T-helper 2 cell treated with Interferon-gamma antibody and Interleukin-4, amounts not matched to agents 5 μg/mL and 100 μg/mL, for 36 hours (primary cell): ENCODE measurements around the gene URI1.
"Not testable (repeated sequence)": the region's sequence is repeated elsewhere in the genome, so short reads cannot be mapped to it uniquely, and the experiment has no call there.

Experiments
- DNase-seq: peaks from one replicate; pipeline ENCODE4 v3.0.0; 2021; ENCODE audit warnings: low spot score
- H3K27ac Mint-ChIP-seq: one replicate; pipeline ENCODE4 v1.8.0; 2021; ENCODE audit warnings: mild to moderate bottlenecking, mixed read lengths
- H3K27me3 Mint-ChIP-seq: one replicate; pipeline ENCODE4 v1.8.0; 2021; ENCODE audit warnings: low read depth, mixed read lengths
- H3K36me3 Mint-ChIP-seq: one replicate; pipeline ENCODE4 v1.8.0; 2021; ENCODE audit warnings: low read depth, mixed read lengths
- H3K4me1 Mint-ChIP-seq: one replicate; pipeline ENCODE4 v1.8.0; 2021; ENCODE audit warnings: low read depth, mixed read lengths
- H3K4me3 Mint-ChIP-seq: one replicate; pipeline ENCODE4 v1.8.0; 2022; ENCODE audit warnings: mild to moderate bottlenecking, moderate library complexity, mixed read lengths
- H3K9me3 Mint-ChIP-seq: one replicate; pipeline ENCODE4 v1.8.0; 2021; ENCODE audit warnings: mixed read lengths

Gene URI1, protein sequence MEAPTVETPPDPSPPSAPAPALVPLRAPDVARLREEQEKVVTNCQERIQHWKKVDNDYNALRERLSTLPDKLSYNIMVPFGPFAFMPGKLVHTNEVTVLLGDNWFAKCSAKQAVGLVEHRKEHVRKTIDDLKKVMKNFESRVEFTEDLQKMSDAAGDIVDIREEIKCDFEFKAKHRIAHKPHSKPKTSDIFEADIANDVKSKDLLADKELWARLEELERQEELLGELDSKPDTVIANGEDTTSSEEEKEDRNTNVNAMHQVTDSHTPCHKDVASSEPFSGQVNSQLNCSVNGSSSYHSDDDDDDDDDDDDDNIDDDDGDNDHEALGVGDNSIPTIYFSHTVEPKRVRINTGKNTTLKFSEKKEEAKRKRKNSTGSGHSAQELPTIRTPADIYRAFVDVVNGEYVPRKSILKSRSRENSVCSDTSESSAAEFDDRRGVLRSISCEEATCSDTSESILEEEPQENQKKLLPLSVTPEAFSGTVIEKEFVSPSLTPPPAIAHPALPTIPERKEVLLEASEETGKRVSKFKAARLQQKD

DNA sequence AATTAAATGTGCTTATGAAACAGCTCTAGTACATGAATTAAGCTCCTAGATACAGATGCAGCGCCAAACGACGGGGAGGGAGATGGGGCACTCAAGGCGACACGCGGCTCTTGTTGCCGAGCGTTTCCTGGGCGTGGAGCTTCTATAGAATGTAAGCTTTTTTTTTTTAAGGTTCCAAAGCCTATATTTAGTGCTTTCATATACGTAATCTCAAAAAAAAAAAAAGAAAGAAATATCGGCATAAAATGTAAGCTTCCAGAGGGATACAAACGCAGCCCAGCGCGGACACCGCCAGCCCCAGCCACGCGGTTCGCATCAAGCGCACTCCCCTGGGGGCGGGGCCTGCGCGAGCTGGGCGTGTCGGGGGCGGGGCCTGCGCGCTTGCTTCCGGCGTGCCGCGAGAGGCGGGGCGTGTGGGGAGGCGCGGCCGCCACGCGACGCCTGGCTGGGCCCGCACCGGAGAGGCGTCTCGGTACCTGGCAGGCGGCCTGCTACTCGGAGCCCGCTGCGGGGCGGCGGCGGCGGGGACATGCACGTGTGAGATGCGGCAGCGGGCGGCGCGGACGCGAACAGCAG is at the start of gene URI1:
Gene URI1, plus strand, starts transcription at position 412 of the 576 bp plus-strand sequence. CDS start 309 bp downstream, outside the sequence.
- peaks cover 9% of the 10 kb centered on the region for H3K9me3 Mint-ChIP-seq
- H3K27ac Mint-ChIP-seq, result peak within 1 kb of the TSS; percentile 95
- H3K27me3 Mint-ChIP-seq, result no peaks in the 10 kb centered on the region
- peaks cover 12% of the 10 kb centered on the region for H3K36me3 Mint-ChIP-seq
- peaks cover 32% of the 10 kb centered on the region for H3K4me1 Mint-ChIP-seq
- DNase-seq, result peak; percentile 91
- peak within 1 kb of the TSS; percentile 97 for H3K4me3 Mint-ChIP-seq

DNA sequence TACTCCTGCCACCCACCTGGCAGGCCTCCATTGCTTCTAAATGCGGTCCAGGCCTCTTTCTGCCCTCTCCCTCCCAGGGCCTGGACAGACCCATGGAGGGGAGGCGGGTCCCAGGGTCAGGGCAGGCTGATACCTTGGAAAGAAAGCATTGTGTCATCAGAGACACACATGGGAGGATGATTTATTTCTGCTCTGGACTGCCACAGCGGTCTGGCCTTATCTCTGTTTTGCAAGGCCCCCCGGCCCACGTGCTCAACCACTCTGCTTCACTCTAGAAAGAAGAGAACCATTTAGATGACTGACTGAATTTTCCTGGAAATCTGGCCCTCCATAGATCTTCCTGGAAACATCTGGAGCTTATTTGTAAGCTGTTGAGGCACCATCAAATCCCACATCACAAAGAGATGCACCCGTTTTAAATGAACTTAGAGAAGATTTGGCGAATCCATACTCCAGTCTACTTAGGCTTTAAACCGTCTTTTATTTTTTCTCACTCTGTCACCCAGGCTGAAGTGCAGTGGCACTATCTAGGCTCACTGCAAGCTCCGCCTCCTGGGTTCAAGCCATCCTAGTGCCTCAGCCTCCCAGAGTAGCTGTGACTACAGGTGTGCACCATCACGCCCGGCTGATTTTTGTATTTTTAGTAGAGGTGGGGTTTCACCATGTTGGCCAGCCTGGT is 48.3 kb upstream of the URI1 start:
- Mint-ChIP-seq H3K27me3 (peaks cover 2% of the 10 kb centered on the region), H3K27ac (no peak overlapping the region), H3K36me3 (no peaks in the 10 kb centered on the region), H3K4me1 (no peaks in the 10 kb centered on the region), H3K9me3 (no peaks in the 10 kb centered on the region), H3K4me3 (no peak overlapping the region)
- DNase-seq, result no peak

DNA sequence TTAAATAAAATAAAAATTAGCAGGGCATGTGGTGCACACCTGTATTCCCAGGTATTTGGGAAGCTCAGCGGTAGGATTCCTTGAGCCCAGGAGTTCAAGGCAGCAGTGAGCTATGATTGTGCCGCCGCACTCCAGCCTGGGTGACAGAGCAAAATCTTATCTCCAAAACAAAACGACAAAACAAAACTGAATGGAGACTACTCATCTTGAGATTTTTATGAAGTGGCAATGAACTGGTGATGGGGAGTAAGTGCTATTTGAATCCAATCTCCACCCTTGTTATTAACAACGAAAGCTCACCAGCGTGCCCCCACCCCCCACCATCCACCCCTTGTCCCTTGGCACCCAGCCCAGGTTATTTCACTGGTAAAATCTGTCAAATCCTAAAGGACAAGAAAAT is 45.2 kb upstream of the URI1 start:
- H3K9me3 Mint-ChIP-seq, result no peaks in the 10 kb centered on the region

DNA sequence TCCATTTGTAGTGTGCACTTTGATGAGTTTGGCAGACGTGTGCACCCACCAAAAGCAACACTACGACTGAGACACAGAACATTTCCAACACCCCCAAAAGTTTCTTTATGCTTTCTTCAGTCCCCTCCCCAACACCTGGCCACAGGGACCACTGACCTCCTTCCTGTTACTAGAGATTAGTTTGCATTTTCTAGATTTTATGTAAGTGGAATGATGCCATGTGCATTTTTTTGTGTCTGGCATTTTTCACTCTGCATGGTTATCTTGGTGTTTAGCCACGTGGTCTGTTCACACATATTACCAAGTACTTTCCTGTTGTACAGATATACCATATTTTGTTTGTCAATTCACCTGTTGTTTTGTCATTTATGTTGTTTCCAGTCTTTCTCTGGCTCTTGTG is 44.6 kb upstream of the URI1 start:
- H3K27me3 Mint-ChIP-seq, result peaks cover 2% of the 10 kb centered on the region
- H3K4me1 Mint-ChIP-seq, result no peaks in the 10 kb centered on the region
- no peak overlapping the region for H3K27ac Mint-ChIP-seq
- H3K9me3 Mint-ChIP-seq, result no peaks in the 10 kb centered on the region
- no peaks in the 10 kb centered on the region for H3K36me3 Mint-ChIP-seq
- DNase-seq, result no peak
- H3K4me3 Mint-ChIP-seq, result no peak overlapping the region

More for the DNA sequence above, 45.2 kb upstream of the URI1 start:
- Mint-ChIP-seq H3K27ac (no peak overlapping the region), H3K27me3 (peaks cover 2% of the 10 kb centered on the region), H3K4me1 (no peaks in the 10 kb centered on the region), H3K4me3 (no peak overlapping the region), H3K36me3 (no peaks in the 10 kb centered on the region)
- no peak for DNase-seq

DNA sequence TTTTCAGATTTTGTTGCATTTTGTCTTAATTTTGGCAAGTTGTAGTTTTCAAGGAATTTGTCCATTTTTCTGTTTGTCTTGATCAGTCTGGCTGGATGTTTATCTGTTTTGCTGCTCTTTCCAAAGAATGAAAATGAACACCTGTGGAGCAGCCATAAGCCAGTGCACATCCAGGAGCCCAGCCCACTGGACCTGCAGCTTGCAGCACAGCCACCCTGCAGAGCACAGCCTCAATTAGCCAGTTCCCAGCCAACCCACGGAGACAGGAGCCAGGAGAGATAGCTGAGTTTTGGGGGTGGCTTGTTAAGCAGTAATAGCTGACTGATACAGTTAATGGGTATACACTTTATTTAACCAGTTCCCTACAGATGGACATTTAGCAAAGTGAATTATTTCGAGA is 38.0 kb upstream of the URI1 start:
- H3K27ac Mint-ChIP-seq, result no peak overlapping the region
- DNase-seq, result no peak
- H3K4me3 Mint-ChIP-seq, result no peak overlapping the region
- H3K27me3 Mint-ChIP-seq, result peaks cover 9% of the 10 kb centered on the region
- H3K9me3 Mint-ChIP-seq, result no peaks in the 10 kb centered on the region
- H3K4me1 Mint-ChIP-seq, result no peaks in the 10 kb centered on the region
- no peaks in the 10 kb centered on the region for H3K36me3 Mint-ChIP-seq

DNA sequence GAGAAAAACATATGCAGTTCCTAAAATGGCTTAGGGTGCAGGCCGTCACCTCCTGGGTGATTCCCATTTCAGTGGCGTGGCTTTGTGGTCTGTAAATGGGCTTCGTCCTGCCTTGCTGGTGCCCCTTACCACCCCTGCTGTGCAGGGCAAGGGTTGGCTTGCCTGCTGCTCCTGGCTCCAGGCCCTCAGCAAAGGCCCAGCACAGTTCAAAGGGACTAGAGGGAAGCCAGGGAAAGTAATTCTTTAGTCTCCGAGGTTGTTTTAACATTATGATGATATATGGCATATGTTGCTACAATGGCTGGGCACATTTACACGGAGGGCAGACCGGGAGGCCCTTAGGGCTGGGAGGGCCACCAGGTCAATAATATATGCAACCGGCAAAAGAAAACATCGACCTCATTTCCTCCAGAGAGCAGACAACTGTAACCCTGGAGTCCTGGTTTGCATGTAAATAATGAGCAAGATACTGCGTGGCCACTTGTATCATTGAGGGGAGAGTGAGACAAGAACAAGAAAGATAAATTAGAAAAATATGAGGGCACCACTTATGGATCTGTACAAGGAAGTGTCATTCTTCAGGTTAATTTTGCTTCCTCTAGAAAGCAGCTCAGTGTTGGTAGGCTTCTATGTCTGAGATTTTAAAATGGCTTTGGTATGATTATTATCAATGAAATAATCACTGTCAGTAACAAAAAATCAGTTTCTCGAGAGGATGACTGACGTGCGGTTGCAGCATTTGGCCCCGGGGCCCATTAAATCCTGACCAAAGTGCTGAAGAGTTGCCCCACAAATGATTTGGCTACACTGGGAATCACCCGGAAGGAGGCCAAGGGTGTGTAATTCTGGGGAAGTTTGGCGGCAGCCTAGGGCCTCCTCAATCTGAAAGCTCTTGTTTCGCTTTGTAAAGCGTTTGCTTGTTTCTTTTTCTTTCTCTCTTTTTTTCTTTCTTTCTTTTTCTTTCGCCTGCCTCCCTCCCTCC is 32.8 kb upstream of the URI1 start:
- H3K4me3 Mint-ChIP-seq, result no peak overlapping the region
- H3K27ac Mint-ChIP-seq, result no peak overlapping the region
- H3K9me3 Mint-ChIP-seq, result no peaks in the 10 kb centered on the region

DNA sequence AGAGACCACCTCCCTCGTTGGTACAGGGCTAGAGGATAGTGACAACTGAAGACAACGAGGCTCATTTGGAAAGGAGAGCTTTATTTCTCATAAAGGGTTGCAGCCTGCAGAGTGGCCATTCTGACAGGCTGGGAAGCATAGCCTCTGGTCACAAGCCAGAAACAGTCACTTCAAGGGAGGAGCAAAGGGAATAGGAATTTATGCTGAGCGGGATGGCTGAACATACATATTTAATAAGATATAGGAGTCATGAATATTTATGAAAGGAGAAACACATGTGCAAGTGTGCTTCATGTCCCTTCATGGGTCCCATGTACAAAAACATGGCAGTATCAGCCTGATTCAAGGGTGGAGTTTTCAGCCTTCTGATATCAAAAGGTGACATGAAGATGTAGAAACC is 27.1 kb upstream of the URI1 start:
- Mint-ChIP-seq H3K36me3 (no peaks in the 10 kb centered on the region), H3K27ac (no peak overlapping the region), H3K4me1 (no peaks in the 10 kb centered on the region), H3K27me3 (peaks cover 2% of the 10 kb centered on the region), H3K4me3 (no peak overlapping the region), H3K9me3 (no peaks in the 10 kb centered on the region)
- no peak for DNase-seq

More for the DNA sequence above, 32.8 kb upstream of the URI1 start:
- H3K4me1 Mint-ChIP-seq, result no peaks in the 10 kb centered on the region
- peaks cover 4% of the 10 kb centered on the region for H3K27me3 Mint-ChIP-seq
- DNase-seq, result no peak
- no peaks in the 10 kb centered on the region for H3K36me3 Mint-ChIP-seq

DNA sequence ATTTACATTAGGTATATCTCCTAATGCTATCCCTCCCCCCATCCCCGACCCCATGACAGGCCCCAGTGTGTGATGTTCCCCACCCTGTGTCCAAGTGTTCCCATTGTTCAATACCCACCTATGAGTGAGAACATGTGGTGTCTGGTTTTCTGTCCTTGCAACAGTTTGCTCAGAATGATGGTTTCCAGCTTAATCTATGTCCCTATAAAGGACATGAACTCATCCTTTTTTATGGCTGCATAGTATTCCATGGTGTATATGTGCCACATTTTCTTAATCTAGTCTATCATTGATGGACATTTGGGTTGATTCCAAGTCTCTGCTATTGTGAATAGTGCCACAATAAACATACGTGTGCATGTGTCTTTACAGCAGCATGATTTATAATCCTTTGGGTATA is 26.2 kb upstream of the URI1 start:
- H3K4me1 Mint-ChIP-seq, DNase-seq, H3K27ac Mint-ChIP-seq, H3K4me3 Mint-ChIP-seq, H3K36me3 Mint-ChIP-seq, H3K9me3 Mint-ChIP-seq, H3K27me3 Mint-ChIP-seq: not testable (repeated sequence)

DNA sequence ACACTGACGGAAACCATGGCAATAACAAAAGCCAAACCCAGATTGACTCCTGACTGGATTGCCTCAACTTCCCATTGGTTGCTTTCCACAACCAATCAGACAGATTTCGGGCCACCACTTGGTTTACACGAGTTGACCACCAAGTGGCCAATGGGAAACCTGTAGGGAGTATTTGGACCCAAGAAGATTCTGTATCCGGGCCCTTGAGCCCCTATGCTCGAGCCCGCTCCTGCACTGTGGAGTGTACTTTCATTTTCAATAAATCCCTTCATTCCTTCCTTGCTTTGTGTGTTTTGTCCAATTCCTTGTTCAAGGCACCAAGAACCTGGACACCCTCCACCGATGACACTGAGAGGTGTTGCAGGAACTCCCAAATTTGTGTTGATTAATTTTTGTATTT is 24.1 kb upstream of the URI1 start:
- no peak overlapping the region for H3K27ac Mint-ChIP-seq
- DNase-seq, result no peak
- no peaks in the 10 kb centered on the region for H3K9me3 Mint-ChIP-seq
- no peak overlapping the region for H3K4me3 Mint-ChIP-seq
- peaks cover 2% of the 10 kb centered on the region for H3K27me3 Mint-ChIP-seq
- H3K4me1 Mint-ChIP-seq, result no peaks in the 10 kb centered on the region
- no peaks in the 10 kb centered on the region for H3K36me3 Mint-ChIP-seq

DNA sequence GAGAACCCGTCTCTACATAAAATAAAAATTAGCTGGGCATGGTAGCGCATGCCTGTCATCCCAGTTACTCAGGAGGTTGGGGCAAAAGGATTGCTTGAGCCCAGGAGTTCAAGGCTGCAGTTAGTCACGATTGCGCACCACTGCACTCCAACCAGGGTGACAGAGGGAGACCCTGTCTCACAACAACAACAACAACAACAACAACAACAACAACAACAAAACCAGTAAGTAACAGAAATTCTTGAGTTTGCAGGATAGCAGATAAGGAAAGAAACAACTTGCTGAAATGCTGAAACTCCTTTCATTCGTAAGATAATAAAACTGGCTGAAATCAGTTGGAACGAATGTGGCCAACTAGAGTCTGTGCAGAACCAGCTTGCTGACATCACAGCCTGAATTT is 23.1 kb upstream of the URI1 start:
- Mint-ChIP-seq H3K4me3 (no peak overlapping the region), H3K9me3 (no peaks in the 10 kb centered on the region), H3K4me1 (no peaks in the 10 kb centered on the region), H3K36me3 (no peaks in the 10 kb centered on the region), H3K27ac (no peak overlapping the region), H3K27me3 (peaks cover 2% of the 10 kb centered on the region)
- no peak for DNase-seq

DNA sequence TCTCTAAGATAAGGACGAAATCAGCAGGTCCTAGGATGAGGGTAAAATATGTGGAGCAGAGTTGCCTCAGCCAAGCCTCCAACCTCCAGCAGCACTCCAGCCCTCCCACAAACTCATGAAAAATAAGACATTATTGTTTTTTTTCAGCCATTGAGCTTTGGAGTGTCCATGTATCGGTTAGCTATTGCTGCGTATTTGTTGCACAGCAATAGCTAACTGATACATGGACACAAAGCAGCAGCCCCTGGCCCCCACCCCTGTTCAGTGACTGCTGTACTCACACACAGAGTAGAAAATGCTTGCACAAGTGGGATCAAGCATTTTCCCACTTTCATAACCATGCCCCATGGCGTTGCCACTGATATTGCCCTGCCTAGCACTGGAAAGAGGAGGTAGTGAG is 19.1 kb upstream of the URI1 start:
- H3K4me1 Mint-ChIP-seq, result peaks cover under 1% of the 10 kb centered on the region
- H3K9me3 Mint-ChIP-seq, result no peaks in the 10 kb centered on the region
- H3K4me3 Mint-ChIP-seq, result no peak overlapping the region
- peaks cover 2% of the 10 kb centered on the region for H3K27me3 Mint-ChIP-seq
- H3K36me3 Mint-ChIP-seq, result no peaks in the 10 kb centered on the region
- no peak for DNase-seq
- H3K27ac Mint-ChIP-seq, result no peak overlapping the region

DNA sequence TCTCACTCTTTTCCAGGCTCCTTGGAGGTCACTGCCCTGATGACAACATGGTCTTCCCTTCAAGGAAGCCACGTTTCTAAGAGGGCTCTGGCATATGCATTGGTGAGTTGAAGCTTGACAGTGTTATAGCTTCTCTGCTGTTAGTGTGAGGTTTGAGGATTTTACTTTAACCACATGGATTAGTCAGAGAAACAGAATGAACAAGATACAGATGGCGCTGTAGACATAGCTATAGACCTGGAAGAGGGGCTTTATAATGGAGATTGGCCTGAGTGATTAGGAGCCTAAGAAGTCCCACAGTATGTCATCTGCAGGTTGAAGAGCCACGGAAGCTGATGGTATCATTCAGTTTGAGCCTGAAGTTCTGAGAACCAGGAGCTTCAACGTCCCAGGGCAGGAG is 18.4 kb upstream of the URI1 start:
- no peak overlapping the region for H3K27ac Mint-ChIP-seq
- no peak for DNase-seq
- peaks cover 6% of the 10 kb centered on the region for H3K4me1 Mint-ChIP-seq
- H3K36me3 Mint-ChIP-seq, result no peaks in the 10 kb centered on the region
- peaks cover 2% of the 10 kb centered on the region for H3K27me3 Mint-ChIP-seq
- H3K9me3 Mint-ChIP-seq, result no peaks in the 10 kb centered on the region
- H3K4me3 Mint-ChIP-seq, result no peak overlapping the region

DNA sequence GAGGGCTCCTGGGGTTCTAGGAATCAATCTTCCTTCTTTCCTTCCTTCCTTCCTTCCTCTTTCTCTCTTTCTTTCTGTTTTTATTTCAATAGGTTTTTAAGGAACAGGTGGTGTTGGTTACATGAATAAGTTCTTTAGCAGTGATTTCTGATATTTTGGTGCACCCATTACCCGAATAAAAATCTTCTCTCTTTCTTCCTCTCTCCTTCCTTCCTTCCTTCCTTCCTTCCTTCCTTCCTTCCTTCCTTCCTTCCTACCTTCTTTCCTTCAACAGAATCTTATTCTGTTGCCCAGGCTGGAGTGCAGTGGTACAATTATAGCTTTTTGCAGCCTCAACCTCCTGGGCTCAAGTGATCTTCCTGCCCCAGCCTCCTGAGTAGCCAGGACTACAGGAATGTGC is 16.0 kb upstream of the URI1 start:
- Mint-ChIP-seq H3K27me3 (peaks cover 5% of the 10 kb centered on the region), H3K4me3 (no peak overlapping the region), H3K36me3 (no peaks in the 10 kb centered on the region), H3K27ac (no peak overlapping the region), H3K9me3 (no peaks in the 10 kb centered on the region), H3K4me1 (peaks cover 10% of the 10 kb centered on the region)
- no peak for DNase-seq
